ENCODE data around the gene C20orf141. TPM values are rescaled to one million over a fixed set of nuclear protein-coding genes. Genes with fewer than 3 reads are reported as not detected.

C20orf141 gene
- total RNA-seq, 1 experiment from 2014 or later: not detected

- POLR2A ChIA-PET: interaction anchor here (0.7 kb wide), 2 partner anchors 33 to 66 kb away, joined by 3 to 4 read pairs; no protein-coding TSS in a partner anchor
- H3K36me3 Mint-ChIP-seq (ENCODE audit: insufficient read depth, unreplicated experiment): no peaks in the 10 kb centered on the region
These were observed 19.8 kb upstream of the C20orf141 start for GRCh38 chr20:2794866-2795447.

GRCh38 chr20:2795451-2795850, 19.3 kb upstream of the C20orf141 start:
- DNase-seq (ENCODE audit: unreplicated experiment): no peak
- H3K9me3 Mint-ChIP-seq (ENCODE audit: unreplicated experiment): no peaks in the 10 kb centered on the region
- H3K4me3 Mint-ChIP-seq (ENCODE audit: unreplicated experiment): no peak overlapping the region
- BruUV-seq (replicated peaks): no TSS peak
- H3K27me3 Mint-ChIP-seq (ENCODE audit: insufficient read depth, unreplicated experiment): peaks cover 64% of the 10 kb centered on the region
- no peaks in the 10 kb centered on the region for H3K36me3 Mint-ChIP-seq (ENCODE audit: insufficient read depth, unreplicated experiment)
- CTCF ChIA-PET: interaction anchor here (0.7 to 0.8 kb wide), 3 partner anchors 11 to 320 kb away, joined by 3 to 5 read pairs (median 5); no protein-coding TSS in a partner anchor
- intact Hi-C loops (cut with micrococcal nuclease): no loop called here
- peaks cover 5% of the 10 kb centered on the region for H3K4me1 Mint-ChIP-seq (ENCODE audit: insufficient read depth, unreplicated experiment)
- POLR2A ChIA-PET: no interaction called here
- TF ChIP-seq CTCF (IDR thresholded peaks at IDR 0.05; ENCODE audit: unreplicated experiment): no peak
- no peak overlapping the region for H3K27ac Mint-ChIP-seq (ENCODE audit: low read depth, unreplicated experiment)

More at GRCh38 chr20:2794866-2795447, 19.8 kb upstream of the C20orf141 start:
- DNase-seq (ENCODE audit: unreplicated experiment): no peak
- Mint-ChIP-seq H3K4me1 (ENCODE audit: insufficient read depth, unreplicated experiment) (peaks cover 3% of the 10 kb centered on the region), H3K4me3 (ENCODE audit: unreplicated experiment) (no peak overlapping the region), H3K9me3 (ENCODE audit: unreplicated experiment) (no peaks in the 10 kb centered on the region), H3K27me3 (ENCODE audit: insufficient read depth, unreplicated experiment) (peaks cover 64% of the 10 kb centered on the region), H3K27ac (ENCODE audit: low read depth, unreplicated experiment) (no peak overlapping the region)
- intact Hi-C loops (cut with micrococcal nuclease): no loop called here
- no peak for TF ChIP-seq CTCF (IDR thresholded peaks at IDR 0.05; ENCODE audit: unreplicated experiment)
- CTCF ChIA-PET: interaction anchor here (0.6 to 0.7 kb wide), 4 partner anchors 12 to 829 kb away, joined by 3 read pairs; no protein-coding TSS in a partner anchor
- BruUV-seq (replicated peaks): no TSS peak

GRCh38 chr20:2796011-2796660, 18.7 kb upstream of the C20orf141 start:
- Mint-ChIP-seq H3K27me3 (ENCODE audit: insufficient read depth, unreplicated experiment) (peaks cover 64% of the 10 kb centered on the region), H3K4me1 (ENCODE audit: insufficient read depth, unreplicated experiment) (peaks cover 5% of the 10 kb centered on the region), H3K4me3 (ENCODE audit: unreplicated experiment) (no peak overlapping the region), H3K27ac (ENCODE audit: low read depth, unreplicated experiment) (no peak overlapping the region), H3K36me3 (ENCODE audit: insufficient read depth, unreplicated experiment) (no peaks in the 10 kb centered on the region), H3K9me3 (ENCODE audit: unreplicated experiment) (no peaks in the 10 kb centered on the region)
- intact Hi-C loops (cut with micrococcal nuclease): no loop called here
- no TSS peak for BruUV-seq (replicated peaks)
- ChIA-PET POLR2A (interaction anchor here (0.6 kb wide), 1 partner anchor 1428 kb away, joined by 3 read pairs; no protein-coding TSS in a partner anchor), CTCF (interaction anchor here (0.7 to 0.9 kb wide), 3 partner anchors 42 to 320 kb away, joined by 3 to 5 read pairs (median 5); no protein-coding TSS in a partner anchor)
- no peak for TF ChIP-seq CTCF (IDR thresholded peaks at IDR 0.05; ENCODE audit: unreplicated experiment)
- no peak for DNase-seq (ENCODE audit: unreplicated experiment)

- H3K4me1 Mint-ChIP-seq (ENCODE audit: insufficient read depth, unreplicated experiment): peaks cover 5% of the 10 kb centered on the region
- intact Hi-C loops (cut with micrococcal nuclease): no loop called here
- H3K4me3 Mint-ChIP-seq (ENCODE audit: unreplicated experiment): no peak overlapping the region
- POLR2A ChIA-PET: no interaction called here
- H3K9me3 Mint-ChIP-seq (ENCODE audit: unreplicated experiment): no peaks in the 10 kb centered on the region
- H3K27me3 Mint-ChIP-seq (ENCODE audit: insufficient read depth, unreplicated experiment): peaks cover 64% of the 10 kb centered on the region
- TF ChIP-seq CTCF (IDR thresholded peaks at IDR 0.05; ENCODE audit: unreplicated experiment): no peak
- BruUV-seq (replicated peaks): no TSS peak
- CTCF ChIA-PET: interaction anchor here (0.6 to 0.9 kb wide), 2 partner anchors 44 to 146 kb away, joined by 3 read pairs; no protein-coding TSS in a partner anchor
- no peak overlapping the region for H3K27ac Mint-ChIP-seq (ENCODE audit: low read depth, unreplicated experiment)
- no peak for DNase-seq (ENCODE audit: unreplicated experiment)
- no peaks in the 10 kb centered on the region for H3K36me3 Mint-ChIP-seq (ENCODE audit: insufficient read depth, unreplicated experiment)
These were observed 17.4 kb upstream of the C20orf141 start for GRCh38 chr20:2797136-2797983.

Data from MCF 10A (cell line).